ENCODE data around the gene GLIS1.
"Not testable (repeated sequence)": the region's sequence is repeated elsewhere in the genome, so short reads cannot be mapped to it uniquely, and the experiment has no call there.

The GLIS1 gene

DNA sequence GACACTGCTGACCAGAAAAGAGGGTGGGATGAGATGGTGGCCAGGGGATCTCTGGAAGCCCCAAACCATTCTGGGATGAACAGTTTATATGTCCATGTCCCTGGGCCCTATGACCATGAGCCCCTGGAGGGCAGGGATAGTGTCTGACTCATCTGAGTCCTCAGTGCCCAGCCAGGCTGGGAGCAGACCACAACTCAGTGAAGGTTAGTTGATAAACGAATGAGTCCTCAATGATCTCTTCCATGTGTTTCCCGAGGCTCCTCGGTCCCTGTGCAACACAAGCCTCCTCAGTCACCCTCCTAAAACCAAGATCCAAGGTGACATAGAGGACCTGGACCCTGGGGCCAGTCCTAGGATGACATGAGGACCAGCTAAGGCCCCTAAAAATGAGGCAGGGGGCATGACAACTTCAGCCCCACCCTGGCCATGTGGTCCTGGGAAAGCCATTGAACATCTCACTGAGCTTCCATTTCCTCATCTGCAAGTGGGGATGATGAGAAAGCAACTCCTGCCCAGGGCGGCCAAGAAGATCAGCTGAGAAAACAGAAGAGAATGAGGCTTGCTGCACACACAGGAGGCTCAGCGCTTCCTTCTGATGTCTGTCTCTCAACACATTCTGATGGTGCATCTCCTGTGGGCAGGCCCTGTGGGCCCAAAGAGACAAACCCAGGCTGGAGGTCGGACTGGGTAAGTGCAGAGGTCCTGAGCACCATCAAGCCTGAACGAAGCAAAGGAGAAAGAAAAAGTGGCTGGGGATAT is 86.3 kb downstream of the GLIS1 start:
- DNase-seq = no peak

DNA sequence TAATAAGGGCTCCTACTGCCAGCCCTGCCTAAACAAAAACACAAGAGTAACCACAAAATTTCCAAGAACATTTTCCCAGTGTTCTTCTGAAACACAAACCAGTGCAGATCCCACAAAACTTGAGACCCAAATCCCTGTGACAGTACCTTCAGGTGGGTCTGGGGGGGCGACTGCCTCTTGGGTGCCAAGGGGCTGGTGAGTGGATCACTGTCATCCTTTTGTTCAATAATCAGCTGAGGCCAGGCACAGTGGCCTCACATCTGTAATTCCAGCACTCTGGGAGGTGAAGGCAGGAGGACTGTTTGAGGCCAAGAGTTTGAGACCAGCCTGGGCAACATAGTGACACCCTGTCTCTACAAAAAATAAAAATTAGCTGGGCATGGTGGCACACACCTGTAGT is 87.6 kb downstream of the GLIS1 start:
- DNase-seq = no peak

DNA sequence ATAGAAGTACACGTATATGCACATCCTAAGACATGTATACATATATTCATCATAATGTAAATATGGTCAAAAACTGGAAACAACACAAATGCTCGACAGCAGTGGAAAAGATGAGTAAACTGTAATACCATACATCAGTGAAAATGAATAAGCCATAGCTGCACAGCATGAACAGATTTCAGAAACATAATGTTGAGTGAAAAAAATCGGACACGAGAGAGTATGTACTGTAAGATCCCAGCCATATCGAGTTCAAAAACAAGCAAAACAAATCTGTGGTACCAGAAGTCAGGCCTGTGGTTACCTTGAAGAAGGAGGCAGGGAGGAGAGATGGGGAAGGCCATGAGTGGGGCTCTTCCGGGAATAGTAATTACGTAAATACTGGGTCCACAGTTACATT is 90.4 kb downstream of the GLIS1 start:
- no peak for DNase-seq

DNA sequence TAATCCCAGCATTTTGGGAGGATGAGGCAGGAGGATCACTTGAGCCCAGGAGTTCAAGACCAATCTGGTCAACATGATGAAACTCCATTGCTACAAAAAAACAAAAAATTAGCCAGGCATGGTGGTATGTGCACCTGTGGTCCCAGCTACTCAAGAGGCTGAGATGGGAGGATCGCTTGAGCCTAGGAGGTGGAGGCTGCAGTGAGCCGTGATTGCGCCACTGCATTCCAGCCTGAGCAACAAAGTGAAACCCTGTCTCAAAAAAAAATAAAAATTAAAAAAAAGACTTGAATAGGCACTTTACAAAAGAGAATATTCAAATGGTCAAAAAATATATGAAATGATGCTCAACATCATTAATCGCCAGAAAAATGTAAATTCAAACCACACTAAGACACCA is 91.0 kb downstream of the GLIS1 start:
- not testable (repeated sequence) for DNase-seq

DNA sequence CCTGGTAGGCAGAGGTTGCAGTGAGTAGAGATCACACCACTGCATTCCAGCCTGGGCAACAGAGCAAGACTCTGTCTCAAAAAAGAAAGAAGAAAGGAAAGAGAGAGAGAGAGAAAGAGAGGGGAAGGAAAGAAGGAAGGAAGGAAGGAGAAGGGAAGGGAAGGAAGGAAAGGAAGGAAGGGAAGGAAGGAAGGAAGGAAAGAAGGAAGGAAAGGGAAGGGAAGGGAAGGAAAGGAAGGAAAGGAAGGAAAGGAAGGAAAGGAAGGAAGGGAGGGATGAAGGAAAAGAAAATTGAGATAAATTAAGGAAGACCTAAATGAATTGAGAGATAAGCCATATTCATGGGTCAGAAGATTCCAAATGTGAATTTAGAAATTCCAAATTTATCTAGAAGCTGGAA is 92.2 kb downstream of the GLIS1 start:
- DNase-seq = no peak

DNA sequence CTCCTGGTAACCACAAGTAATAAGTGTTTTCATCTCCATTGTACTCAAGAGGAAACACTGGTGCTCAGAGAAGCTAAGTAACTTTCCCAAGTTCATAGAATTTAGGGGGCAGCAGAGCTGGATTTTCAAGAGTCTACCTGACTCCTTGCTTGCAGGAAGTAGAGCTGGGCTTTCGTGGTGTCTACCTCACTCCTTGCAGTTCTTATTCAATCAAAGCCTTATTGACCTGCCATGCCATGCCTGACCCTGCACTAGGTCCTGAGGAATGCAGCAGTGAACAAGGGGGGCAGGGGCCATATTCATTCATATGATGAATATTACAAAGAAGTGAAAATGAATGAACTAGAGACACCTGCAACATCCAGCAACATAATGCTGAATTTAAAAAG is 93.3 kb downstream of the GLIS1 start:
- DNase-seq = no peak

DNA sequence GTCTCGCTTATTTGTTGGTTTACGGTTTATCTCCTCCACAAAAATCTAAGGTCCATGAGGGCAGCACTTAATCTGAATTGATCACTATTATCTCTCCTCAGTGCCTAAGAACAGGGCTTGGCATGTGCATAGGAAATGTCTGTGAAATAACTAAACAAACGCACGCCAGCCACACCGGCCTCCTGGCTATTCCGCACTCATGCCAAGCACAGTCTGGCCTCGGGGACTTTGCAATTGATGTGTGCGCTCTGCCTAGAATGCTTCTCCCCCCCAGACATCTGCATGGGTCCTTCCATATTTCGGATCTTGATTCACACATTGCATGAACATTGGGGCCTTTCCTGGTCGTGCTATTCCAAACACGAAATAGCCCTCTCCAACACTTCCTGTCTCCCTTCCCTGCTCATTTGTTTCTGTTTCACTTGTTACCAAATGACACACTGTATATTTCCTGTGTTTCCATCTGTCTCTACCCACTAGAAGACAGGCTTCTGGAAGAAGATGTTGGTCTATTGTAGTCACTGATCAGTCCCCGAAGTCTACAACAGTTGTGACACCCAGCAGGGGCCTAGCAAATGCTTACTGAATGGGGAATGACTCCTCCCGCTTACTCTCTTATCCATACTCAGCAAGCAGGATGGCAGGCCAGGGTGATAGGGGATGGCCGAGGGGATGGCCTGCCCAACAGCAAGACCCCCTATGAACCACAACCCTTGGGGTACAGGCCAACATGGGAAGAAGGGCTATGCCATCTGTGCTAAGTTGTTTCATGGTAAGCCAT is 93.9 kb downstream of the GLIS1 start:
- DNase-seq = no peak

DNA sequence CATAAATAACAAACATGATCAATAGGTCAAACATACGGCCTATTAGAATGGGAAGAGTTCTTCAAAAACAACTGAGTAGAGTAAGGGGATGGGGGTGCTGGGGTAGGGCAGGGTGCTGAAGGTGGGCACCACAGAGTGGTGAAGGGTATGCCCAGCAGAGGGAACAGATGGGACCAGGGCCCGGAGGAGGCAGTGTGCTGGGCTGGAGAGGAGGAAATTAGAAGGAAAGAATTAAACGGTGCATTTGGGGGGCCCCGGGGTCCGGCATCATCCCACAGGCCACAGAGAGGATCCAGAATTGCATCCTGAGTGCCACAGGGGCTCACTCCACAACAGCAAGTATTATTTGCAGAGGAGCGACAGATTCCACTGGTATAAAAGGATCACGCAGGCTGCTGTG is 94.5 kb downstream of the GLIS1 start:
- no peak for DNase-seq

DNA sequence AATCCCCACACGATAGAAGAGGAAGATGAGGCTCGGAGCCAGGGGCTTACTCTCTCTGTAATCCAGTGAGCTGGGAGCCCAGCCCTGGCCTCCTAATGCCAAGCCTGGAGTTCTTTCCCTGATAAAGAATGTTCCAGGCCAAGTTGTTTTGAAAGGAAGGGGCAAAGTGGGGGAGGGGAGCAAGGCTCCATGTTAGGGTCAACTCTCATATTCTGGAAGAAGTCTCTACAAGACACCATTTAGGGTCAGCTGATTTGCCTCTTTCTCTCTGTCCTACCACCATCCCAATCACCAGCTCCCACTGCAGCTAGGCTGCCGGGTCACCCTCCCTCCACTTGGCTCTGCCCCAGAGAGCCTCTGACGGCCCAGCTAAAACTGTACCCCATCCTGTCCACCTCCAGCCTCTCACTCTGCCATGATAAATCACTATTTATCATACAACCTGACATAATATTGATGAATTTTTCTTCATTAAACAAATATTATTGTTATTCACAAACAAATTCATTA is 95.0 kb downstream of the GLIS1 start:
- no peak for DNase-seq

DNA sequence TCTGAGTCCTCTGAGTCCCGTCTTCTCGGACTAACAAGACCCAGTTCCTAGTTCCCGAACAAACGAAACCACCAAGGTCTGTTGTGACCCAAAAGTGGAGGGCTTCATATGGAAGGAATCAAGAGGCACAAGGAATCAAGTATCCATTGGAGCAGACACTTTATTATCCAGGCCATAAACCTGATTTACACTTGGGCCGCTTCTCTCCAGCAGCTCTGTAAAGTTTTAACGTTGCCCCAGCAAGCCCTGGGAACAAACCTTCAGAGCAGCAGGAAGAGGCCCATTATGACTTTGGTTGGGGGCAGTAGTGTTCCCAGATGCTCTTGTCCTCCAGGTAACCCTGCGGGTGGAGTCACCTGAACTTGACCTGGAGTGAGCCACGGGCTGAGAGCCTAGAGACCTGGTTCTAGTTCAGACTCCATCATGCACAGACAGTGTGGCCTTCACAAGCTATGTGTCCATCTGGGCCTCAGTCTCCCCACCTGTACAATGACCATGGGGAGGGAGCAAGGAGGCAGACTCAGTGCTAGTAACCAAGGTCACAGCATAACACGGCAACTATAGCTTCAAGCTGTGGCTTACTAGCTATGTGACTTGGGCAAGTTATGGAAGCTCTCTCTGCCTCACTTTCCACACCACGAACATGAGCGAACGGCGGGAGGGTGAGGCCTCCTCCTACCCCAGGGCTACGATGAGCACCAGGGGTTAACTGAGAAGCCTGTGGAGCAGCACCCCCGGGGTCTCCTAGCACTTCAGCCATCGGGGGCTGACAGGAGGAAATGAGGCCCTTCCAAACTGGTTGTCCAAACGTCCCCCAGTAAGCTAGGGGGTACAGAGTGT is 95.7 kb downstream of the GLIS1 start:
- DNase-seq = no peak

DNA sequence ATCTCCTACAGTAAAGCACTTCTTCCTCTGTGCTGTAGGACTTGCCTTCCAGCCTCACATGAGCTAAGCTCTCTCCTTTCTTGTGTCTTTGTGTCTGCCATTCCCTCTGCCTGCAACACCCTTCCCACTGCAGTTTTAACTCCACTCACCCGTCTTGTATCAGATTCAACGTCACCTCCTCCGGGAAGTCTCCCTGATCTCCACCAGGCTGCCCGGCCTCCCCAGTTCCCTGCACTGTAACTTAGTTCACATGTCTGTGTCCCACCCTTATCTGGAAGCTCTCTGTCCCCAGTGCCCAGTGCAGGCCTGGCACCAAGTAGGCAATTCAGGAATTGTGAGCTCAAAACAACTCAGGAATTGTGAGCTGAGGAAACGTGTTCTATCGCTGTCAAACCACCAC is 96.4 kb downstream of the GLIS1 start:
- DNase-seq = no peak

DNA sequence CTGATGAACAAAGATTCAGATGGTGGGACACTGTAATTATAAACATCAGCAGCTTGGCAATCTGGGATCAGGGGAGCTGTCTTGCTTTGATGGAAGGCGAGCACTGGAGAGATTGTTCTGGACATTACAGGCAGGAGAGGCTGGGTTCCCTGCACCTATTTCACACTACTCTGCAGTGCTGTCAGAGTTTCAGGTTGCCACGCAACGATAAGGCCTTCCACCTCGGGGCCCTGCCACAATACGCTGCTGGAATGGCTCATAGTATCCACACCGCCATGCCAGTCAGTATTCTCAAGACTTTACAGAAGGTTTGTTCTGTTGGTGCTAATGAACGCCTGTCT is 96.8 kb downstream of the GLIS1 start:
- no peak for DNase-seq

DNA sequence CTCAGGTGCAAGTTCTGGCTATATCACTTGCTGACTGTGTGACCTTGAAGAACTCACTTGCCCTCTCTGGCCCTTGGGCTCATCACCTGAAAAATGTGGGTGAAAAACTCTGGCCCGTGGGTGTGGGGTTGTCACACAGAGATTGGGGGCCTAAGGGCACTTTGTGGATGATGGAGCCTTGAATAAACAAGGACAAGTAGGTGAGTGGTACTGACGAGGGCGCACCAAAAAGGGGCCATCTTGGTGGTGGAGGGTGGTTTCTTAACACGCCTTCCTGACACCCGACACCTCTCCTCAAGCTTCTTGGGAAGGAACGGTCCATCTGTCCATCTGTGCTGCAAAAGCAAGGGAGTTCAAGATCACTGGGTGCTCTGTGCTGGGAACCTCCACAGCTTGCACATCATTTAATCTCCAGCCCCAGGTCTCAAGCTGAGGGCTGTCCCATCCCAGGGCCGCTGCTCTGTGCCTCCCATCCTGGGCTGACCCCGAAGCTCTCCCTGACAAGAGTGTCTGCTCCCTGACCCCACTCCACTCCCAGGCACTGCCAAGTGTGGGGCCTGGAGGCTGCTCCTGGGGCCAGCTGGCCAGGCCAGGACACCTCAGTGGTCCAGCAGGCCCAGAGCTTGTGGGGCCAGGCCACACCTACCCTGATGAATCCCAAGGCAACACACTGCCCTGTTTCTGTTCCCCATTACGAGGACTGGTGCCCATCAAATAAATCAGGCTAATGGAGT is 97.3 kb downstream of the GLIS1 start:
- DNase-seq = no peak

DNA sequence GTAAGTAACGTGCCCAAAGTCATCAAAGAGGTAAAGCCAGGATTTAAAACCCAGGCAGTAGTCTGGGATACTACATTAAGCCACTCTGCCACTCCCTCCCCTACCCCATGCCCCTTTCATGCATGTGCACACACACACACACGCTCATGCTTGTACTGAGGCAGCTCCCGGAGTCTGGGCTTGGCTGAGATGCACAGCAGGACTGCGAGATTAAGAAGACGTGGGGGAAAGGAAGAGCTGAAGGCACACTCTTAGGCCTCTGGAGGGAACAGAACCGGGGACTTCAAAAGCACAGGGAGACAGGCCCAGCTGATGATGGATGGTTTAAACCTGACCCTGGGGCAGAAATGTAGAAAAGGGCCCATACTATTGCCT is 98.3 kb downstream of the GLIS1 start:
- DNase-seq = no peak

DNA sequence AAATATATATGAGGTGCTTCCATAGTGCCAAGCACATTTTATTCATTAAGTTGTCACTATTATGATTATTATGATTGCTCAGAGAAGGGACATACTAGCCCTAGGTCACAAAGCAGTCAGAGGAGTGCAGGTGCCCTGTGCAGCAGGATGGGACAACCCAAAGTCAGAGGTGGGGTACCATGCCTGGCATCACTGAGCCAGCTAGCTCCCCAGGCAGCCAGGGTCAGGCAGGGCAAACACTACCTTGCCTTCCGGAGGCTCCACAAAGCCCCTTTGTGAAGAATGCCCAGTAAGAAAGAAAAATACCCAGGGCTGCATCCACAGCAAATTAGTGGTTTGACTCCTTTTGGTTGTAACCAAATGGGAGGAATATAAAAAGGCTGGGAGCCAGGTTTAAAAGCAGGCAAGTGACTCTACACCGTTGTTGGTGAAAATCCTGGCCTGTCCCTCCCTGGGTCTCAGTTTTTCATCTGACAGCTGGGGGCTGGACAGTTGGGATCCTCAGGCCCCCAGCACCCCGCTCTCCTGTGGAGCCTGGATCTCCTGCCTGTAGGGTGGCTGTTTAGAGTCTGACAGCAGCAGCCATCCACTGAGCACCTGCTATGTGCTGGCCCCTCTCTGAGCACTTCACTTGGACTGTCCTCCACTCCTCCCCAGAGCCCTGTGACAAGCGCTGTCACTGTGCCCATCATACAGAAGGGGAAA is 98.8 kb downstream of the GLIS1 start:
- DNase-seq = no peak

DNA sequence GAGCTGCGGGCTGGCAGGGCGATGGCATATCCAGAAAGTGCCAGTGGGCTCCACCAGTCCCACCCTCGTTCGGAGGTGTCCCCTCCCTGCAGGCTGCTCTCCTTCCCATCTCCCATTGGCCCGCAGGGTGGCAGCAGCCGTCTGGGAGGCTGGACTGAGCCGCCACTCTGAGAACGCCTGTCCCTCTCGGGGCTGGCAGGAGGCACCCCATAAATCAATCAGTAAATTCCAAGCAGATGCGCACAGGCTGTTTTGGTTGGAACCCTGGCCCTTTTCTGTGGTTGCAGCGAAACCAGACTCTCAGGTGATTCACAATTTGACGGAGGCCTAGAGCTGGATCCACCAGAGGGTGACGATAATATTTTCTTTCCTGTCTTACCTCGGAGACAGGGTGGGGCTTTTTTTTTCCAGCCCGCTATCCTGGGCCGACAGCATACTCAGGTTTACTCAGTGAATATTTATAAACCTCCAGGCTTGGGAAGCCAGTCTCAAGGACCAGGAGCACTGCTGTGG is 99.7 kb downstream of the GLIS1 start:
- no peak for DNase-seq

DNA sequence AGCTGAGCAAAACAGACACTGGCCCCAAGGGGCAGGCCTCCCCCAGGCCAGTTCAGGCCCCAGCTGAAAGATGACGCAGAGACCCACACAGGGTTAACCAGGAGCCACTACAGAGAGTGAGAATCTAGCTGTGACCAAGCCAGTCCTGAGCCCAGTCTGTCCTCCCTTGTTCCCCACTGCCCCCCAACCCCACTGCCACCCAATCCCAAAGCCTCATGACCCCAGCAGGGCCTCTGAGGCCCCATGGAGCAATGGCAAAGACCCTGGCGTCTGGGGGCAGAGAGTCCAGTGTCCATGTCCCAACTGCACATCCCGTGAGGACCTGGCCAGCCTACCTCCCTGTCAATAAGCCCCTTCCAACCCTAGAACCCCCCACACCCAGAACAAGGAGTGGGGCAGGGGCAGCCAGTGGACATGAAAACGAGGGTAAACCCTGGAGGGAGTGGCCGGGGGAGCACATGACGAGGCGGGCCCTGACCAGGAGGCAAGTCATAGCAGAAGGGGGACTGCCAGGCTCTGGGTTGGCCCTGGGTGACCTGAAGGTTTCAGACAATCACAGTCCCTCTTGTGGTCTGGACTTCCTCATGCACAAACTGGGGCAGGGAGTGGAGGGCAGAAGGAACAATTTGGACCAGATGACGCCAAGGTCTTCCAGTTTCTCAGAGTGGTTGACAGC is 100.5 kb downstream of the GLIS1 start:
- no peak for DNase-seq

DNA sequence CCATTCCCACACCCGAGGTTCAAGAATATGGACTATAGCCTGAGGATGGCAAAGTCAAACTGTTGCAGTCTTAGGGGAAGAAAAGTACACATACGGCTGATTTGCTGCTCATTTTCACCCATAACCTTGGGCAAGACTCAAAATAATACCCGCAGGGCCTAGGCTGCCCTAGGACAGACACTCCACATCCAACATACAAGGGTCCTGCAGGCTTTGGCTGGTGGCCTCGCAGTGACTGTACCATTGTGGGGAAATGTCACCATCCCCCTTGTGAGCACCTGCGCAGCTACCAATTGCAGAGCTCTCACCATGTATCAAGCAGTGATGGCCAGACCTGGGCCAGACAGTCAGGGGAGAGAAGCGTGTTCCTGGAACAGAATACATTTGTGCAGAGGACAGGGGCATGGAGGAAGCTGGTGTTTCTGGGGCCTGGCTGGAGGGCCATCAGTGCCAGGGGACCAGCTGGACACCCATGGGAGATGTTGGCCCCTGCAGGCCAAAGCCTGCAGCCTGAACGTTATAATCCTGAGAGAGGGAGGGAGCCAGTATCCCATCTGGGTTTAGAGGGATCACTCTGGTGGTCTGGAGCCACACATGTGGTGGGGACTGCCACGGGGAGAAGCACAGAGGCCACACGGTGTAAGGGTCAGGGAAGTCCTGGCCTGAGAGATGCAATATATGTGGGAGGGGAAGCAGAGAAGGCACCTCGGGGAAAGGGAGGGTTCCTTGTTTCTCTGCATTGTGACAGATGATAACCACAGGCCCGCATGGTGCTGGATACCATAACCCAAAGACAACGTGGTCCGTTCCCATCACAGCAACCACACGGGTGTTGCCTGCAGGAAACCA is 101.2 kb downstream of the GLIS1 start:
- no peak for DNase-seq

DNA sequence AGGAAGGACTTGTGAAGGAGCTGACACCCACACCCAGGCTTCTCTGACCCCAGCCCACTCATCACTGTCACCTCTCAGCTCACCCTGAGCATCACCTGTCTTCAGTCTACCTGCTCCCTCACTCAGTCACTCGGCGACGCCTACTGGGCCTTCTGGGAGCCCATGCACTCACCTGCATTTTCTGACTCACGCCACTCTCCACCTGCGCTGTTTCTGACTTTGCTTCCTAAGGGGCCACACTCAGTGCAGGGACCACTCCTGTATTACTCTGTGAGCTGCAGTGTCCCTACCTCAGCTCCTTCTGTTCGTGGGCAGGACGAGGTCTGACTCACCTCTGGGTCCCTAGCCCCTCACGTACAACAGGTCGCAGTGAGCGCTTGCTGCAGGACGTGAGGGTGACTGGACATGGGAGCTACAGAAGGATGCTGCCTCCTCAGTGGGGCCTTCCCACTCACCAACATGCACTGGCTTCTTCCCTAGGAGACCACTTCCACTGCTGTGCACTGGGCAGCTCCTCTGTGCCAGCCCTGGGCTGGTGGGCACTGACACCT is 102.3 kb downstream of the GLIS1 start:
- DNase-seq = no peak

DNA sequence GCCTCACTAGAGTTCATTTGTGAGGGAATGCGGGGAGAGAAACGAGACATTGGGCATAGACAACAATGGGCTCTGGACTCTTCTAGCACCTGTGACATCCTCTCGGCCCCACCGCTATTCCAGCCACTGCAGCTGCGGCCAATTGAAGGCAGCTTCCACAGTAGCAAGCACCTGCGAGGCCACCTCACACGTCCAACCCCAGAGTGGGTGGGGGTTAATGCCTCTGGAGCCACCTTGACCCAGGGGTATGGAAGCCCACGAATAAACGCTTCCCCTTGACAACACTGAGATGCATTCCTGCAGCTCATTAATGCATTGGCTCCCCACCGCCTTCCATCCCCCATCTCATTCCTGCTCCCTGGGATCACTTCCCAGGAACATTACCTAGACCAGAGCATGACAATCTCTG is 104.4 kb downstream of the GLIS1 start:
- DNase-seq = no peak

All from suppressor macrophage treated with lipopolysaccharide for 1 hour (primary cell).